K562 (cell line): Measurements from ENCODE around the gene CST7. TPM values are rescaled to one million over a fixed set of nuclear protein-coding genes. Genes with fewer than 3 reads are reported as not detected.

ENCODE experiments used
- ATAC-seq: fragments of 200-7000 bp; cut with Tn5 transposase; 3 replicates; pipeline ENCODE4 v1.9.1; 2020; ENCODE audit warnings: moderate library complexity
- BruUV-seq: library from RNA; stranded (reverse); fragments of 400-500 nt; replicated peaks from 2 replicates; lab custom pipeline; 2021; lab: Mats Ljungman, UMichigan
- CTCF ChIA-PET: fragments of 300-600 bp; formaldehyde crosslinking; extraction: SDS; loops from one replicate; lab custom pipeline; 2021; ENCODE audit warnings: low intra/inter-chr PET ratio; lab: Yijun Ruan, JAX
- POLR2A ChIA-PET: fragments of 300-600, 350-650 bp; sonication (Branson Sonifier 250); formaldehyde crosslinking; extraction: SDS; loops from one replicate; lab custom pipeline; 2021; ENCODE audit warnings: antibody characterized with exemption, inconsistent platforms; lab: Yijun Ruan, JAX
- DNase-seq, 4 experiments: peaks; one replicate each; pipeline versions ENCODE4 v3.0.0 to v3.0.0-alpha.2; 2011 to 2018; ENCODE audit warnings: low spot score in 3 of 4, mixed read lengths in 3 of 4; ENCODE audit errors: extremely low read depth in 1 of 4
- FAIRE-seq: peaks from 2 replicates; lab custom pipeline; 2011; peaks lifted over from hg19 to GRCh38; lab: Jason Lieb, UNC
- H2AFZ ChIP-seq: 2 replicates; pipeline ENCODE4 v1.6.0; 2011; ENCODE audit warnings: low read depth, low read length, control low read depth, inconsistent platforms
- H3K27ac ChIP-seq: fragments of 200-600 bp; 3 replicates; pipeline ENCODE4 v1.8.0; 2011; ENCODE audit warnings: low read depth, mild to moderate bottlenecking, control low read depth, inconsistent platforms, low read length, moderate library complexity, mixed read lengths; ENCODE audit errors: extremely low read depth
- H3K27me3 ChIP-seq, 2 experiments: fragments of 300-600 bp in 1 of 2; 2 replicates in 1 of 2; 3 replicates in 1 of 2; pipeline versions ENCODE4 v1.6.0 to v1.8.0; 2011; ENCODE audit warnings: inconsistent platforms in 2 of 2, low read length in 2 of 2, mild to moderate bottlenecking in 1 of 2, mixed read lengths in 1 of 2, moderate library complexity in 1 of 2; ENCODE audit not compliant: control insufficient read depth in 2 of 2, insufficient read depth in 2 of 2
- H3K36me3 ChIP-seq: fragments of 300-600 bp; 3 replicates; pipeline ENCODE4 v1.8.0; 2011; ENCODE audit warnings: mild to moderate bottlenecking, low read length, inconsistent platforms; ENCODE audit not compliant: control insufficient read depth, insufficient read depth
- H3K4me1 ChIP-seq, 2 experiments: fragments of 200-600 bp in 1 of 2; replicated peaks in 1 of 2; 2 replicates in 1 of 2; 3 replicates in 1 of 2; pipeline versions ENCODE4 v1.5.1 to v1.8.0; 2011; ENCODE audit warnings: inconsistent platforms in 2 of 2, low read length in 2 of 2, mild to moderate bottlenecking in 1 of 2, mixed read lengths in 1 of 2, moderate library complexity in 1 of 2; ENCODE audit not compliant: control insufficient read depth in 2 of 2, insufficient read depth in 2 of 2
- H3K4me2 ChIP-seq: 2 replicates; pipeline ENCODE4 v1.6.1; 2011; ENCODE audit warnings: low read length, control low read depth, inconsistent platforms, mixed read lengths; ENCODE audit not compliant: insufficient read depth
- H3K4me3 ChIP-seq: fragments of 200-600 bp; sonication (generic), shearing (Covaris generic); 2 replicates; pipeline ENCODE4 v1.5.1; 2016; ENCODE audit warnings: control low read depth, inconsistent platforms
- H3K79me2 ChIP-seq: fragments of 200-600 bp; 3 replicates; pipeline ENCODE4 v1.8.0; 2011; ENCODE audit warnings: low read length, inconsistent platforms; ENCODE audit not compliant: control insufficient read depth, insufficient read depth
- H3K9ac ChIP-seq, 2 experiments: 2 replicates each; pipeline versions ENCODE4 v1.6.0 to v1.6.1; 2011; ENCODE audit warnings: low read depth in 2 of 2, low read length in 2 of 2, control low read depth in 1 of 2, inconsistent platforms in 1 of 2, mild to moderate bottlenecking in 1 of 2, mixed read lengths in 1 of 2; ENCODE audit not compliant: insufficient read depth in 1 of 2
- H3K9me1 ChIP-seq: one replicate; pipeline ENCODE4 v1.6.0; 2011; ENCODE audit warnings: inconsistent platforms, mild to moderate bottlenecking, low read length, moderate library complexity; ENCODE audit not compliant: control insufficient read depth, insufficient read depth
- H3K9me3 ChIP-seq: replicated peaks from 2 replicates; pipeline ENCODE4 v1.5.1; 2011; ENCODE audit warnings: low read depth, low read length, inconsistent platforms; ENCODE audit not compliant: control insufficient read depth, insufficient read depth
- H4K20me1 ChIP-seq: replicated peaks from 2 replicates; pipeline ENCODE4 v1.6.1; 2011; ENCODE audit warnings: low read length, inconsistent platforms, mixed read lengths; ENCODE audit not compliant: control insufficient read depth, insufficient read depth
- C11orf30 ChIP-seq: fragments of 450-650 bp; IDR thresholded peaks from 2 replicates; pipeline ENCODE4 v1.6.1; 2016; ENCODE audit warnings: low read depth, mild to moderate bottlenecking
- EGR1 ChIP-seq: fragments of 450-650 bp; conservative IDR thresholded peaks from 2 replicates; pipeline ENCODE4 v1.6.1; 2017; ENCODE audit warnings: mild to moderate bottlenecking
- ELK3 ChIP-seq: fragments of 450-650 bp; formaldehyde crosslinking; IDR thresholded peaks from 2 replicates; pipeline ENCODE4 v1.4.0; 2020; ENCODE audit warnings: mild to moderate bottlenecking
- FOXA1 ChIP-seq: fragments of 450-650 bp; IDR thresholded peaks from 2 replicates; pipeline ENCODE4 v1.6.1; 2016; ENCODE audit warnings: mild to moderate bottlenecking, borderline replicate concordance
- FOXJ3 ChIP-seq: sonication (generic); formaldehyde crosslinking; IDR thresholded peaks from 2 replicates; pipeline ENCODE4 v1.4.0; 2020; ENCODE audit warnings: mild to moderate bottlenecking, missing genetic modification reagents
- ILF3 ChIP-seq: fragments of 450-650 bp; IDR thresholded peaks from 2 replicates; pipeline ENCODE4 v1.6.1; 2018; ENCODE audit warnings: antibody characterized with exemption, mild to moderate bottlenecking, moderate library complexity, borderline replicate concordance
- MEF2A ChIP-seq: IDR thresholded peaks from 2 replicates; pipeline ENCODE4 v1.6.1; 2011; ENCODE audit warnings: low read depth, mild to moderate bottlenecking, low read length, moderate library complexity; ENCODE audit not compliant: control insufficient read depth
- MTF1 ChIP-seq: fragments of 250-450 bp; sonication (Bioruptor Pico); IDR thresholded peaks from 2 replicates; pipeline ENCODE4 v1.9.0; 2021; ENCODE audit warnings: moderate library complexity, mild to moderate bottlenecking, inconsistent platforms, borderline replicate concordance
- MXI1 ChIP-seq: IDR thresholded peaks from 2 replicates; pipeline ENCODE4 v1.6.1; 2011; ENCODE audit warnings: low read depth, mild to moderate bottlenecking, improper control_type of control experiment, low read length
- NBN ChIP-seq: fragments of 450-650 bp; IDR thresholded peaks from 2 replicates; pipeline ENCODE4 v1.6.1; 2016; ENCODE audit warnings: low read depth, mild to moderate bottlenecking
- NFXL1 ChIP-seq: fragments of 450-650 bp; formaldehyde crosslinking; IDR thresholded peaks from 2 replicates; pipeline ENCODE4 v1.4.0; 2021; ENCODE audit warnings: mild to moderate bottlenecking
- REST ChIP-seq, 2 experiments: fragments of 450-650 bp; formaldehyde crosslinking in 1 of 2; IDR thresholded peaks; 2 replicates each; pipeline versions ENCODE4 v1.4.0 to v1.6.1; 2014 to 2020; ENCODE audit warnings: mild to moderate bottlenecking in 2 of 2, borderline replicate concordance in 1 of 2, low read depth in 1 of 2
- TFAM ChIP-seq: fragments of 250-450 bp; sonication (Bioruptor Pico); conservative IDR thresholded peaks from 2 replicates; pipeline ENCODE4 v1.5.0; 2021; ENCODE audit warnings: mild to moderate bottlenecking, moderate library complexity
- ZNF217 ChIP-seq: sonication (generic); formaldehyde crosslinking; IDR thresholded peaks from 2 replicates; pipeline ENCODE4 v1.8.0; 2022; ENCODE audit warnings: mild to moderate bottlenecking, missing genetic modification reagents
- ZNF274 ChIP-seq: IDR thresholded peaks from 2 replicates; pipeline ENCODE4 v1.6.1; 2011; ENCODE audit warnings: low read depth, mild to moderate bottlenecking, low read length, moderate library complexity, borderline replicate concordance
- ZNF830 ChIP-seq: fragments of 250-450 bp; sonication (Bioruptor Pico); IDR thresholded peaks from 2 replicates; pipeline ENCODE4 v1.5.0; 2021; ENCODE audit warnings: mild to moderate bottlenecking
- WGBS: fragments of 100-300 bp; shearing (Covaris generic); methylation state at CpG from one replicate; pipeline ENCODE4 v1.1.6; 2016; ENCODE audit warnings: low coverage, mixed read lengths; ENCODE audit not compliant: insufficient coverage; ENCODE audit errors: missing lambda C conversion rate; 5-methylcytosine and 5-hydroxymethylcytosine counted together
- in situ Hi-C: fragments of 300-500 bp; cut with MboI; formaldehyde crosslinking; loops from 4 replicates; pipeline ENCODE4 v1.15.0; 2018; ENCODE audit warnings: inconsistent platforms, mixed read lengths
- intact Hi-C: fragments of 100-400 bp; cut with micrococcal nuclease; formaldehyde crosslinking; loops from 2 replicates; pipeline ENCODE4 v1.14.2; 2022
- polyA plus RNA-seq, 8 experiments: library from polyadenylated mRNA; depleted of rRNA in 4 of 8; stranded (reverse) in 5 of 8; unstranded in 3 of 8; fragments of >200 nt; fragmentation: Nextera tagmentation in 2 of 8; fragmentation: Illumina TruSeq in 1 of 8; extraction: Ambion mirVana in 2 of 8; extraction: Trizol in 1 of 8; gene quantifications; 2 replicates each; pipeline versions ENCODE4 v1.2.1 to v1.2.3, GENCODE V29; 2011 to 2014; ENCODE audit warnings: inconsistent platforms in 1 of 8, missing spikeins in 1 of 8
- total RNA-seq, 7 experiments: library from RNA; depleted of rRNA in 6 of 7; stranded (reverse); fragments of >200 nt in 6 of 7; fragmentation: Illumina TruSeq in 2 of 7; extraction: Trizol in 2 of 7; gene quantifications; 2 replicates each; pipeline versions ENCODE4 v1.2.1 to v1.2.3, GENCODE V29; 2011 to 2021; ENCODE audit warnings: low replicate concordance in 1 of 7

CST7 gene
- total and polyA plus RNA-seq, 9 of the 15 experiments (the other 6 are each of a cell fraction or from before 2014, with no cell fraction given): not detected

- POLR2A ChIA-PET: no interaction called here
- no peak overlapping the region for H2AFZ ChIP-seq
- H3K36me3 ChIP-seq: peaks cover 38% of the 10 kb centered on the region; the same call in 2 of the 3 replicates
- no peaks in the 10 kb centered on the region for H3K9me1 ChIP-seq
- H3K9me3 ChIP-seq: no peaks in the 10 kb centered on the region
- H3K4me3 ChIP-seq: no peak overlapping the region
- H3K9ac ChIP-seq: no peak overlapping the region
- in situ Hi-C loops (no loop called here), intact Hi-C loops (no loop called here)
- CTCF ChIA-PET: no interaction called here
- no peak overlapping the region for H3K27ac ChIP-seq
- no peaks in the 10 kb centered on the region for H3K27me3 ChIP-seq
- DNase-seq (no peak), ATAC-seq (no peak), FAIRE-seq (no peak)
- H4K20me1 ChIP-seq: no peaks in the 10 kb centered on the region
- no peaks in the 10 kb centered on the region for H3K79me2 ChIP-seq
- no TSS peak for BruUV-seq
- no peak overlapping the region for H3K4me2 ChIP-seq
- WGBS: 100% methylated on average over 2 of the region's 2 CpGs
- no peaks in the 10 kb centered on the region for H3K4me1 ChIP-seq
- TF ChIP-seq ZNF274: no peak
- no peak for TF ChIP-seq ZNF830 (CRISPR knock-in tag)
- no peak for TF ChIP-seq EGR1
- no peak for TF ChIP-seq MTF1 (CRISPR knock-in tag)
- no peak for TF ChIP-seq ELK3
- no peak for TF ChIP-seq TFAM (CRISPR knock-in tag)
- no peak for TF ChIP-seq NFXL1
- no peak for TF ChIP-seq FOXJ3 (CRISPR knock-in tag)
- no peak for TF ChIP-seq MXI1
- no peak for TF ChIP-seq NBN
- no peak for TF ChIP-seq ILF3
- TF ChIP-seq REST (IDR thresholded peaks at IDR 0.05; ENCODE audit: borderline replicate concordance): no peak
- no peak for TF ChIP-seq REST (CRISPR knock-in tag; IDR thresholded peaks at IDR 0.05; ENCODE audit: low read depth)
- no peak for TF ChIP-seq ZNF217 (CRISPR knock-in tag)
- no peak for TF ChIP-seq MEF2A
- TF ChIP-seq C11orf30: no peak
- TF ChIP-seq FOXA1: no peak
These were observed 23.3 kb downstream of the CST7 start for GRCh38 chr20:24972341-24972740.
